Progenitor cell of endocrine pancreas (in vitro differentiated cells): ENCODE measurements around the gene KATNB1. TPM values are rescaled to one million over a fixed set of nuclear protein-coding genes. Genes with fewer than 3 reads are reported as not detected.

Experiments used
- DNase-seq: peaks from one replicate; pipeline ENCODE4 v3.0.0; 2021; ENCODE audit warnings: low spot score; ENCODE audit not compliant: unreplicated experiment
- H3K27ac Mint-ChIP-seq: 2 replicates; pipeline ENCODE4 v1.8.0; 2021; ENCODE audit warnings: mild to moderate bottlenecking, moderate library complexity, mixed read lengths
- H3K27me3 Mint-ChIP-seq: 2 replicates; pipeline ENCODE4 v1.8.0; 2021; ENCODE audit warnings: mixed read lengths
- H3K36me3 Mint-ChIP-seq: 2 replicates; pipeline ENCODE4 v1.8.0; 2022; ENCODE audit warnings: mixed read lengths; ENCODE audit not compliant: insufficient read depth
- H3K4me1 Mint-ChIP-seq: 2 replicates; pipeline ENCODE4 v1.8.0; 2021; ENCODE audit warnings: low read depth, mixed read lengths
- H3K4me3 Mint-ChIP-seq: 2 replicates; pipeline ENCODE4 v1.8.0; 2021; ENCODE audit warnings: low read depth, mild to moderate bottlenecking, moderate library complexity, mixed read lengths
- H3K9me3 Mint-ChIP-seq: 2 replicates; pipeline ENCODE4 v1.8.0; 2021; ENCODE audit warnings: low read depth, mixed read lengths
- total RNA-seq: library from RNA; stranded (reverse); gene quantifications from 2 replicates; pipeline ENCODE4 v1.2.1, GENCODE V29; 2021
- TF ChIP-seq, protein P1 (sequence below): fragments of 200-600 bp; sonication (generic); IDR thresholded peaks from one replicate; pipeline ENCODE4 v1.5.0; 2021; ENCODE audit warnings: antibody characterized with exemption, mild to moderate bottlenecking; ENCODE audit not compliant: unreplicated experiment

KATNB1 gene
- total RNA-seq, 1 donor from 2014 or later: 32.0 TPM

DNA sequence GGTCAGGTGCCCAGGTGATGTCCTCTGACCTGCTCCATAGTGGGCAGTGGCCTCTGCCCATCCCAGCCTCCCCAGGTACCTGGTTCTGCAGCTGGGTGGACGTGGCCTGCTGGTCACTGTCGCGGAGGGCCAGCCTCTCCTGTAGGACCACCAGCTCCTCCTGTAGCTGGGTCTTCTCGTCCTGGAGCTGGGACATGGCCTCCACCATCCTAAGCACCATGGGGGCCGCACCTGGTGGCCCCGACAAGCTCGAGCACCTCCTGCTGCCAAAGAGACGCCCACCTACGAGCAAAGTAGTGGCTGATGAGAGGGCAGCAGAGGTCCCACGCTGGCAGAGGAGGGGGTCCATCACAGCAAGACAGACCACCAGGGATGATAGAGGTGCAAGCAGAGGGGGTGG is 49.8 kb downstream of the KATNB1 start:
- TF ChIP-seq, protein P1, sequence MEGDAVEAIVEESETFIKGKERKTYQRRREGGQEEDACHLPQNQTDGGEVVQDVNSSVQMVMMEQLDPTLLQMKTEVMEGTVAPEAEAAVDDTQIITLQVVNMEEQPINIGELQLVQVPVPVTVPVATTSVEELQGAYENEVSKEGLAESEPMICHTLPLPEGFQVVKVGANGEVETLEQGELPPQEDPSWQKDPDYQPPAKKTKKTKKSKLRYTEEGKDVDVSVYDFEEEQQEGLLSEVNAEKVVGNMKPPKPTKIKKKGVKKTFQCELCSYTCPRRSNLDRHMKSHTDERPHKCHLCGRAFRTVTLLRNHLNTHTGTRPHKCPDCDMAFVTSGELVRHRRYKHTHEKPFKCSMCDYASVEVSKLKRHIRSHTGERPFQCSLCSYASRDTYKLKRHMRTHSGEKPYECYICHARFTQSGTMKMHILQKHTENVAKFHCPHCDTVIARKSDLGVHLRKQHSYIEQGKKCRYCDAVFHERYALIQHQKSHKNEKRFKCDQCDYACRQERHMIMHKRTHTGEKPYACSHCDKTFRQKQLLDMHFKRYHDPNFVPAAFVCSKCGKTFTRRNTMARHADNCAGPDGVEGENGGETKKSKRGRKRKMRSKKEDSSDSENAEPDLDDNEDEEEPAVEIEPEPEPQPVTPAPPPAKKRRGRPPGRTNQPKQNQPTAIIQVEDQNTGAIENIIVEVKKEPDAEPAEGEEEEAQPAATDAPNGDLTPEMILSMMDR: no peak
- H3K27ac Mint-ChIP-seq: no peak overlapping the region
- H3K36me3 Mint-ChIP-seq: peaks cover 8% of the 10 kb centered on the region
- no peak for DNase-seq
- no peaks in the 10 kb centered on the region for H3K4me1 Mint-ChIP-seq
- no peaks in the 10 kb centered on the region for H3K9me3 Mint-ChIP-seq
- H3K4me3 Mint-ChIP-seq: no peak overlapping the region
- peaks cover 3% of the 10 kb centered on the region for H3K27me3 Mint-ChIP-seq

DNA sequence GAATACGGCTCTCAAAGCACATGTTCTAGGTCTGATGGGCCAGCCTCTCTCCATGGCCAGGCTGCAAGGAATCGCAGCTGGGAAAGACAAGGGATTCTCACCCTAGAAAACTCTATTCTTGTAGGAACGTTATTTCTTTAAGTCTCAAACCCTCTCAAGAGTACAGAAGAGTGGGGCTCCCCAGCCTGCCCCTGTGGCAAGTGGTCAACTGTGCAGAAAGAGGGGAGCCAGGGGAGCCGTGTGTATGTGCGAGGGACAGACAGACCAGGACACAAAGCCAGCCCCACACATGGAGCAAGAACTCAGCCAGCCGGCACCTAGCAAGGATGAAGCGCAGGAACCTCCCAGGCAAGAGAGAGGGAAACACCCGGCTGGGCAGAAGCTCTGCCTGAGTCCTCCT is 50.4 kb downstream of the KATNB1 start:
- no peaks in the 10 kb centered on the region for H3K4me1 Mint-ChIP-seq
- no peak overlapping the region for H3K27ac Mint-ChIP-seq
- H3K9me3 Mint-ChIP-seq: no peaks in the 10 kb centered on the region
- DNase-seq: no peak
- H3K36me3 Mint-ChIP-seq: peaks cover 8% of the 10 kb centered on the region
- TF ChIP-seq, protein P1: no peak
- peaks cover 3% of the 10 kb centered on the region for H3K27me3 Mint-ChIP-seq
- no peak overlapping the region for H3K4me3 Mint-ChIP-seq

- peaks cover 8% of the 10 kb centered on the region for H3K36me3 Mint-ChIP-seq
- no peak overlapping the region for H3K4me3 Mint-ChIP-seq
- peaks cover 3% of the 10 kb centered on the region for H3K27me3 Mint-ChIP-seq
- H3K27ac Mint-ChIP-seq: no peak overlapping the region
- H3K4me1 Mint-ChIP-seq: no peaks in the 10 kb centered on the region
- DNase-seq: no peak
- H3K9me3 Mint-ChIP-seq: no peaks in the 10 kb centered on the region
- TF ChIP-seq, protein P1: no peak
These were observed 51.3 kb downstream of the KATNB1 start for GRCh38 chr16:57786632-57787518.

- TF ChIP-seq, protein P1: no peak
- Mint-ChIP-seq H3K9me3 (no peaks in the 10 kb centered on the region), H3K4me1 (no peaks in the 10 kb centered on the region), H3K27ac (no peak overlapping the region), H3K4me3 (no peak overlapping the region), H3K27me3 (peaks cover 3% of the 10 kb centered on the region), H3K36me3 (peaks cover 10% of the 10 kb centered on the region)
- DNase-seq: no peak
These were observed 51.9 kb downstream of the KATNB1 start for GRCh38 chr16:57787519-57787905.

DNA sequence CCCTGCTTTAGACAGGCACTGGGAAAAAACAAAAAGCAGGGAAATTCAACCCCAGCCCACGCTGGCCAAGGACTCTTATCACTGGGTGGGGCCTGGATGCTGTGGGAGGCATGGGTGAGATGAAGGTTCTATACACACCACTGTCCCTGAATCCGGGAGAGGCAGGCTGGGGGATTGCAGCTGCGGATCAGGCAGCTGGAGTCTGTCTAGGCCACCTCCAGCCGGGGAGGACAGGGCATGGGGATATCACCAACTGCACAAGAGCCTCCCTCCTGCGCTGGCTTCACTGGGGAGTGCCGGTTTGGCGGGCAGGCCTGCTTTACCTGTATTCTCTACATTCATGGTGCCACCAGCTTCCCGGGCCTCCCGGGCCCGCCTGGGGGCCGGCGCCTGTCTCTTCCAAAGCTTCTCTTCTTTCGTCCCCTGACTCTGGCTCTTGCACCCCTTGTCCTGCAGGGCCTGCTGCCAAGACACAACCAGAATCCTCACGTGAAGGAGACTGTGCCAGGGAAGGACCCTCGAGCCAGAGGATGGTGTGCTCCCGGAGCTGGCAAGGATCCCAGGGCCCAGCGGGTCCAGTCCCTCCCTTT is 52.8 kb downstream of the KATNB1 start:
- no peak overlapping the region for H3K4me3 Mint-ChIP-seq
- no peak for DNase-seq
- peaks cover 10% of the 10 kb centered on the region for H3K36me3 Mint-ChIP-seq
- H3K27ac Mint-ChIP-seq: no peak overlapping the region
- H3K4me1 Mint-ChIP-seq: no peaks in the 10 kb centered on the region
- H3K27me3 Mint-ChIP-seq: peaks cover 3% of the 10 kb centered on the region
- H3K9me3 Mint-ChIP-seq: no peaks in the 10 kb centered on the region
- TF ChIP-seq, protein P1: no peak
